DND-41 (cell line): ENCODE measurements around the gene ALG9.

ENCODE experiments used
- ATAC-seq: fragments of 200-7000 bp; cut with Tn5 transposase; 3 replicates; pipeline ENCODE4 v1.9.1; 2021; ENCODE audit warnings: low read depth; ENCODE audit not compliant: insufficient read depth
- DNase-seq: peaks from one replicate; pipeline ENCODE4 v3.0.0-alpha.2; 2020
- H2AFZ ChIP-seq: 2 replicates; pipeline ENCODE4 v1.6.0; 2012; ENCODE audit warnings: low read depth, low read length
- H3K27ac ChIP-seq: 2 replicates; pipeline ENCODE4 v1.5.1; 2012; ENCODE audit warnings: low read length, inconsistent platforms
- H3K27me3 ChIP-seq: fragments of 200-600 bp; sonication (generic); 2 replicates; pipeline ENCODE4 v1.6.0; 2012; ENCODE audit warnings: low read length, mild to moderate bottlenecking, inconsistent platforms; ENCODE audit not compliant: insufficient read depth, poor library complexity
- H3K36me3 ChIP-seq: 2 replicates; pipeline ENCODE4 v1.5.1; 2012; ENCODE audit warnings: low read length, inconsistent platforms; ENCODE audit not compliant: insufficient read depth
- H3K4me1 ChIP-seq: 2 replicates; pipeline ENCODE4 v1.5.1; 2012; ENCODE audit warnings: mild to moderate bottlenecking, low read length; ENCODE audit not compliant: insufficient read depth
- H3K4me2 ChIP-seq: 2 replicates; pipeline ENCODE4 v1.6.0; 2012; ENCODE audit warnings: mild to moderate bottlenecking, moderate library complexity, low read length, inconsistent platforms; ENCODE audit not compliant: insufficient read depth
- H3K4me3 ChIP-seq, 2 experiments: fragments of 200-600 bp in 1 of 2; shearing (Covaris generic) in 1 of 2; 2 replicates each; pipeline ENCODE4 v1.5.1; 2012 to 2016; ENCODE audit warnings: inconsistent platforms in 2 of 2, low read length in 2 of 2, mild to moderate bottlenecking in 2 of 2, low read depth in 1 of 2, moderate library complexity in 1 of 2
- H3K79me2 ChIP-seq: 2 replicates; pipeline ENCODE4 v1.6.0; 2012; ENCODE audit warnings: low read length, inconsistent platforms; ENCODE audit not compliant: insufficient read depth
- H3K9ac ChIP-seq: 2 replicates; pipeline ENCODE4 v1.6.0; 2012; ENCODE audit warnings: low read depth, mild to moderate bottlenecking, inconsistent platforms, low read length, moderate library complexity
- H3K9me3 ChIP-seq: 2 replicates; pipeline ENCODE4 v1.5.1; 2012; ENCODE audit warnings: low read length, moderate library complexity, mild to moderate bottlenecking, inconsistent platforms; ENCODE audit not compliant: insufficient read depth, severe bottlenecking
- H4K20me1 ChIP-seq: 2 replicates; pipeline ENCODE4 v1.6.0; 2012; ENCODE audit warnings: low read length; ENCODE audit not compliant: insufficient read depth
- CTCF ChIP-seq: IDR thresholded peaks from 2 replicates; pipeline ENCODE4 v1.5.1; 2012; ENCODE audit warnings: borderline replicate concordance, low read length, moderate library complexity, mild to moderate bottlenecking; ENCODE audit not compliant: poor library complexity, severe bottlenecking; ENCODE audit errors: extremely low read depth
- EZH2 ChIP-seq: IDR thresholded peaks from 3 replicates; pipeline ENCODE4 v1.6.1; 2012; ENCODE audit warnings: borderline replicate concordance, low read depth, mild to moderate bottlenecking, moderate library complexity, low read length, inconsistent platforms; ENCODE audit not compliant: severe bottlenecking

The ALG9 gene

GRCh38 chr11:111819161-111819828 is 52.1 kb downstream of the ALG9 start:
- no peak overlapping the region for H3K27ac ChIP-seq
- no peak overlapping the region for H2AFZ ChIP-seq
- no peaks in the 10 kb centered on the region for H3K4me1 ChIP-seq
- no peaks in the 10 kb centered on the region for H3K79me2 ChIP-seq
- peaks cover 10% of the 10 kb centered on the region for H3K36me3 ChIP-seq
- H3K27me3 ChIP-seq = no peaks in the 10 kb centered on the region
- no peak for TF ChIP-seq EZH2
- no peak for TF ChIP-seq CTCF
- ATAC-seq (no peak), DNase-seq (no peak)
- no peaks in the 10 kb centered on the region for H4K20me1 ChIP-seq
- no peak overlapping the region for H3K4me2 ChIP-seq
- H3K9ac ChIP-seq = no peak overlapping the region
- no peaks in the 10 kb centered on the region for H3K9me3 ChIP-seq
- no peak overlapping the region for H3K4me3 ChIP-seq

GRCh38 chr11:111815489-111815888 is 55.9 kb downstream of the ALG9 start:
- Histone ChIP-seq H3K4me1 (no peaks in the 10 kb centered on the region), H3K9me3 (no peaks in the 10 kb centered on the region), H3K9ac (no peak overlapping the region), H3K27ac (no peak overlapping the region), H3K79me2 (no peaks in the 10 kb centered on the region), H2AFZ (no peak overlapping the region), H3K36me3 (peaks cover 13% of the 10 kb centered on the region), H4K20me1 (no peaks in the 10 kb centered on the region), H3K4me2 (no peak overlapping the region), H3K27me3 (no peaks in the 10 kb centered on the region), H3K4me3 (no peak overlapping the region)
- no peak for ATAC-seq
- no peak for DNase-seq
- TF ChIP-seq EZH2 = no peak

- TF ChIP-seq CTCF = no peak
- no peak for TF ChIP-seq EZH2
- Histone ChIP-seq H3K79me2 (no peaks in the 10 kb centered on the region), H3K27ac (no peak overlapping the region), H3K27me3 (no peaks in the 10 kb centered on the region), H3K4me1 (no peaks in the 10 kb centered on the region), H2AFZ (no peak overlapping the region), H3K4me3 (no peak overlapping the region), H3K9me3 (no peaks in the 10 kb centered on the region), H3K36me3 (peaks cover 17% of the 10 kb centered on the region), H3K4me2 (no peak overlapping the region), H4K20me1 (no peaks in the 10 kb centered on the region), H3K9ac (no peak overlapping the region)
- DNase-seq = no peak
- ATAC-seq = no peak
Measured at GRCh38 chr11:111814557-111815320, 56.6 kb downstream of the ALG9 start.

- TF ChIP-seq CTCF (no peak), EZH2 (no peak)
- Histone ChIP-seq H3K27ac (no peak overlapping the region), H3K4me1 (no peaks in the 10 kb centered on the region), H3K9ac (no peak overlapping the region), H3K27me3 (no peaks in the 10 kb centered on the region), H4K20me1 (no peaks in the 10 kb centered on the region), H3K79me2 (no peaks in the 10 kb centered on the region), H3K9me3 (no peaks in the 10 kb centered on the region), H3K4me2 (no peak overlapping the region), H3K4me3 (no peak overlapping the region), H3K36me3 (peaks cover 23% of the 10 kb centered on the region), H2AFZ (no peak overlapping the region)
- no peak for DNase-seq
- no peak for ATAC-seq
Measured at GRCh38 chr11:111814106-111814505, 57.3 kb downstream of the ALG9 start.
